ENCODE results near the gene BNC1.

Gene BNC1

GRCh38 chr15:83310521-83311456 is 26.3 kb upstream of the BNC1 start:
- no peak for DNase-seq (ENCODE audit: low read depth)
- H3K4me3 ChIP-seq (ENCODE audit: low read depth, low read length) = no peak overlapping the region
- TF ChIP-seq CTCF (IDR thresholded peaks at IDR 0.05; ENCODE audit: low read depth, low read length, missing control alignments) = no peak

GRCh38 chr15:83308671-83309070 is 24.2 kb upstream of the BNC1 start:
- no peak for DNase-seq (ENCODE audit: low read depth)
- no peak overlapping the region for H3K4me3 ChIP-seq (ENCODE audit: low read depth, low read length)
- no peak for TF ChIP-seq CTCF (IDR thresholded peaks at IDR 0.05; ENCODE audit: low read depth, low read length, missing control alignments)

GRCh38 chr15:83306561-83306960 is 22.1 kb upstream of the BNC1 start:
- DNase-seq (ENCODE audit: low read depth) = no peak
- TF ChIP-seq CTCF (IDR thresholded peaks at IDR 0.05; ENCODE audit: low read depth, low read length, missing control alignments) = no peak

GRCh38 chr15:83305704-83306291 is 21.3 kb upstream of the BNC1 start:
- no peak for TF ChIP-seq CTCF (IDR thresholded peaks at IDR 0.05; ENCODE audit: low read depth, low read length, missing control alignments)
- no peak overlapping the region for H3K4me3 ChIP-seq (ENCODE audit: low read depth, low read length)
- DNase-seq (ENCODE audit: low read depth) = no peak

More at GRCh38 chr15:83306561-83306960, 22.1 kb upstream of the BNC1 start:
- no peak overlapping the region for H3K4me3 ChIP-seq (ENCODE audit: low read depth, low read length)

GRCh38 chr15:83304861-83305703 is 20.6 kb upstream of the BNC1 start:
- no peak for TF ChIP-seq CTCF (IDR thresholded peaks at IDR 0.05; ENCODE audit: low read depth, low read length, missing control alignments)
- H3K4me3 ChIP-seq (ENCODE audit: low read depth, low read length) = no peak overlapping the region
- DNase-seq (ENCODE audit: low read depth) = no peak

GRCh38 chr15:83303535-83303934 is 19.1 kb upstream of the BNC1 start:
- TF ChIP-seq CTCF (IDR thresholded peaks at IDR 0.05; ENCODE audit: low read depth, low read length, missing control alignments) = no peak
- no peak overlapping the region for H3K4me3 ChIP-seq (ENCODE audit: low read depth, low read length)
- DNase-seq (ENCODE audit: low read depth) = no peak
